Right ventricle myocardium superior (tissue), 1 donor: Measurements from ENCODE around the gene IL17RC. TPM values are rescaled to one million over a fixed set of nuclear protein-coding genes. Genes with fewer than 3 reads are reported as not detected.
A peak's percentile ranks its signal among the peaks of the same experiment; 100 is the strongest.

Experiments
- ATAC-seq: fragments of 200-7000 bp; cut with Tn5 transposase; one replicate; pipeline ENCODE4 v1.9.1; 2020; ENCODE audit warnings: mild to moderate bottlenecking; ENCODE audit not compliant: poor library complexity
- DNase-seq: peaks from one replicate; pipeline ENCODE4 v3.0.0-alpha.2; 2020
- intact Hi-C: fragments of 100-400 bp; cut with DNase I; formaldehyde crosslinking; loops from one replicate; pipeline ENCODE4 v1.11.2; 2022
- total RNA-seq: library from RNA; stranded (reverse); fragmentation: NEBNext Ultra II Directional; extraction: Animal tissue kit (Norgen Biotek cat#: 25700); gene quantifications from one replicate; pipeline ENCODE4 v1.2.1, GENCODE V29; 2021
- donor health status: DM: no; HTN: yes; CAD: no; lungs with severe emphysema.

Gene IL17RC
- total RNA-seq, 1 donor from 2014 or later, result 33.2 TPM

DNA sequence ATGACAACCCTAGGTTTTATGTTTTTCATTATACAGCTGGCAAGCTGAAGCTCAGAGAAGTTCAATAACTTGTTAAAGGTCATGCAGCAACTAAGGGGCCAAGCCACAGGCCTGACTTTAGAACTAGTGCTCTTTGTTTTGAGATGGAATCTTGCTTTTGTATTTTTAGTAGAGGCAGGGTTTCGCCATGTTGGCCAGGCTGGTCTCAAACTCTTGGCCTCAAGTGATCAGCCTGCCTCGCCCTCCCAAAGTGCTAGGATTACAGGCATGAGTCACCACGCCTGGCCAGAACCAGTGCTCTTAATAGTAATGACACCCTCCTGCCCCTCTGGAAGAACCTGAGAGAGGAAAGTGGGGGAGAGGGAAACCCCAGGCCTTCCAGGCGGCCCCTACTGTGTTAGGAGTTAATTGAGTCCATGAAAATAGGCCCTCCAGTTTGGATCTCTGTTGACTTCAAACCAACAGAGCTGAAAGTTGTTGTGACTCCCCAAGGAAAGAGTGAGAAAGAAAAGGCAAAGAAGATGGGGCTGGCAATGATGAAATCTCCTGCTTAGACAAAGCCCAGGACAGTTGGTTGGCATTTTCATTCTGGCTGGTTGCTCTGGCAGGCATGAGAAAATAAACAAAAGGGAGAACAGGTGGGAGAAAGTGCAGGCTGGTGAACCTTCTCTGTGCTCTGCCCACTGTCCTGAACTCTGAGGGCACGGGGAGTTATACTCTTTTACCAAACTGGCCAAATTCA is 38.9 kb downstream of the IL17RC start:
- ATAC-seq, result no peak
- no peak for DNase-seq
- intact Hi-C loops, result no loop called here

DNA sequence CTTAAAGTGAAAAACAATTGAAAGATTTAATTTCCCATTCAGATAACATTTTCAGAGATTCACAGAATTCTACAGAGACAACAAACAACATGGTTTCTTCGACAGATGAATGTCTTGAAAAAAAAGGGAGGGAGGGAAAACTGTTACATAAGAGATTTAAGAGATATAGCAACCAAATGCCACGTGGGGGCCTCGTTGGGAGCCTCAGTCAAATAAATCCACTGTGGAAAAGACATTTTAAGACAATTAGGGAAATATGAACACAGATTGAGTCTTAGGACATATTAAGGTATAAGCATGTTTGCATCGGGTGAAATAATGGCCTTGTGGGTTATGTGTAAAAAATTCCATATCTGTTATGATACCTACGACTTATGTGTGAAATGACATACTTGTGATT is 40.3 kb downstream of the IL17RC start:
- ATAC-seq (no peak), DNase-seq (no peak)
- intact Hi-C loops, result no loop called here

DNA sequence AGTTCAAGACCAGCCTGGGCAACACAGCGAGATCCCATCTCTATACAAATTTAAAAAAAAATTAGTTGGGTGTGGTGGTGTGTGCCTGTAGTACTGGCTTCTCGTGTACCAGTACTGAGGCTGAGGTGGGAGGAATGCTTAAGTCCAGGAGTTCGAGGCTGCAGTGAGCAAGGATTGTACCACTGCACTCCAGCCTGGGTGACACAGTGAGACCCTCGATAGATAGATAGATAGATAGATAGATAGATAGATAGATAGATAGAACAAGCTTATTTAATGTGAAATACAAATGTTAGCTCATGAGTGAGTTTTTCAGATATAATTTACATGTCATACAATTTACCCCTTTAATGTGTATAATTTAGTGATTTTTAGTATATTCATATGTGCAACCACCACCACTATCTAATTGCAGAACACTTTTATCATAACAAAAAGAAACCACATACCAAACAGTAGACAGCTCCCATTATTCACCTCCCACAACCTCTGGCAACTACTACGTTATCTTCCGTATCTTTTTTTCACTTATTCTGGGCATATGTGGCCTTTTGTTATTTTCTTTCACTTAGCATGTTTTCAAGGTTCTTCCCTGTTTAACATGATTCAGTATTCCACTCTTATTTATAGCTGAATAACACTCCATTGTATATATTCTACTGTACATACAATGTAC is 48.4 kb downstream of the IL17RC start:
- intact Hi-C loops, result no loop called here
- no peak for ATAC-seq

DNA sequence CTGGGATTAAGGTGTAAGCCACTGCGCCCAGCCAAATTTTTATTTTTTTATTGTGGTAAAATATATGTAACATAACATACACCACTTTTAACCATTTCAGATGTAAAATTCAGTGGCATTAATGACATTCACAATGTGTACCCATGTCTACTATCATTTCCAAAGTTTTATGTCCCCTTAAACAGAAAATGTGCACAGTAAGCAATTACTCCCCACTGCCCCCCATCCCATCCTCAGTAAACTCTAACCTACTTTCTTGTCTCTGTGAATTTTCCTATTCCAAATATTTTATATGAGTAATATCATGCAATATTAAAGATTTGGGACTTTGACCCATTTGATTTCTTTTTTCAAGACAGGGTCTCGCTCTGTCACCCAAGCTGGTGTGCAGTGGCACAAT is 49.9 kb downstream of the IL17RC start:
- DNase-seq (no peak), ATAC-seq (no peak)
- intact Hi-C loops, result no loop called here

More for the DNA sequence above, 48.4 kb downstream of the IL17RC start:
- DNase-seq, result no peak

DNA sequence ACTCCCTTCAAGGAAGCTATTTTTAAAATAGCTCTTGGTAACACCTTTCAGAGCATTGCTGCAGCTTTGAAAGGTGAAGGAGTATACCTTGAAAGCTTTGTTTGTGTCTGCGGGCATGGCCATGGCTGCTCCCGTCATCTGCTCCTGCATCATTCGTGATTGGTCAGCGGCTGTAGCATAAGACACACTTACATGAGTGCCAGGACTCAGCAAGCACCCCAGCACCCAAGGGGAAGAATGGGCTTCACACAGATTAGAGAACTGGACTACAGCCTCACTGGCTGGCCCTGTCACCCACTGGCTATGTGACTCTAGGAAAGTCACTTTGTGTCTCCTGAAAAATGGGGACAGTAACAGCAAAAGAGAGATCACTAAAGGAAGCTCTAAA is 52.7 kb downstream of the IL17RC start:
- DNase-seq, result no peak
- ATAC-seq, result no peak
- intact Hi-C loops, result no loop called here

DNA sequence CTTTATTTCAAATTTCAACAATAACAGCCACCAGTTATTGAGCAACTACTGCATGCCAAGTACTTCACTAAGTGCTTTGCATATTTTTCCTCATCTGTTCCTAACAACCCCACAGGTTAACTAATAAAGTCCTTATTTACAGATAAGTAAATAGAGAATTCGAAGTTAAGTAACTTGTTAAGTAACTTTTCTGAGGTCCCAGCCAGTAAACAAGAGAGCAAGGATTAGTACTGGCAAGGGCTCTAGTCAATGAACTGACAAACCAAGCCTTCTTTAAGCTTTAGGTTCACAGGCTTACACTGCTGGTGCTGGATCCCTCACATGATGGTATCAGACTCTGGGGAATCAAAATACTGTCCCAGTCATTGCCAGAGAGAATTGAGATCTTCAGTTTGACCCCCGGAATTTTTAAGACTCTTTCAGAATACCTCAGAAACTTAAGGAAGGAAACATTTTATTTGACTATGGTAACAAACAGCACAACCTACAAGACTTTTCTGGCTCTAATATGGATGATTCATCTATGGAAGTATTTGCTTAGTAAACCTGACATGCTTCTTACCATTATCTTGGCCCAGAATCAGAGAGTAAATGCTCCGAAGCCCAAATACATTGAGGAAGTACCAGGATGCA is 53.2 kb downstream of the IL17RC start:
- intact Hi-C loops, result no loop called here
- no peak for DNase-seq
- ATAC-seq, result no peak

DNA sequence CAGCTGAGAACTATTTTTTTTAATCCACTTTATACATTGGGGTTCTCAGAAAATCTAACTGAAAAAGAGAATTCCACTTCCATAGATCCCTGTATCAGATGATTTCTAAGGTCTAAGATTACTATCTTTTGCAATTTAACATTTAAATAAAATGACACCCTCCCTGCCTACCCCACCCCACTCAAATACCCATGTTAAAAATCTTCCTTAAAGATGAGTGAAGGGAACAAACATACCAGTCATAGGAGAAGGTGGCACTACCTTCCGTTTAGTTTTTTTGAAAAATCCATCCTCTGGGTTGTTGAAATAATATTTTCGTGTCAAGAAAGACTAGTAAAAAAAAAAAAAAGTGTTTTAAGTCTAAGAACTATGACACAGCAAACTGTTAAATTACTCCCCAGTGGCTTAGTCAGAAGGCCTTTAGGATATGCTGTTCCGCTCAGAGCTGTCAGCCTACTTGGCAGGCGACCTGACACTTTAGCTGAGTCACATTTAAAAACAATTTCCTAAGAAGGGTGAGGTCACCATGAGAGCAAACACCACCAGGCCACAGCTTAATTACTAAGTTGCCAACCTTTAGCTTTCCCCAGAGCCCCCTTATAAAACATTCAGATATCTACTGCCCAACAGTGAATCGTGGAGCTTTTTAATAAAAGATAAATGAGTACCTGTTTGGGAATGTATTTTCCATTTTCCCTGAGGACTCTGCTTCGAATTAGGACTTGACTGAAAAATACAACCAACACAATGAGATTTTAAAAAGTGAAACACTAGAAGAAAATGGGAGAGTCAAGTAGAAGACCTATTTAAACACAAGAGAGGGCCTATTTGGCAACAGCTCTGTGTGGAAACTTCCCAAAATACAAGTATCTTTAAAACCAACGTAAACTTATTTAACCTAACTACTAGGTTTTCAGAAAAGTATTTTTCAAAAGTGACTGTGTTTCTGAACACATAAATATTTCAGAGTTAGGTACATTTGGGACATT is 60.1 kb downstream of the IL17RC start:
- peak; percentile 82 for DNase-seq
- peak; percentile 98 for ATAC-seq
- intact Hi-C loops, result no loop called here

DNA sequence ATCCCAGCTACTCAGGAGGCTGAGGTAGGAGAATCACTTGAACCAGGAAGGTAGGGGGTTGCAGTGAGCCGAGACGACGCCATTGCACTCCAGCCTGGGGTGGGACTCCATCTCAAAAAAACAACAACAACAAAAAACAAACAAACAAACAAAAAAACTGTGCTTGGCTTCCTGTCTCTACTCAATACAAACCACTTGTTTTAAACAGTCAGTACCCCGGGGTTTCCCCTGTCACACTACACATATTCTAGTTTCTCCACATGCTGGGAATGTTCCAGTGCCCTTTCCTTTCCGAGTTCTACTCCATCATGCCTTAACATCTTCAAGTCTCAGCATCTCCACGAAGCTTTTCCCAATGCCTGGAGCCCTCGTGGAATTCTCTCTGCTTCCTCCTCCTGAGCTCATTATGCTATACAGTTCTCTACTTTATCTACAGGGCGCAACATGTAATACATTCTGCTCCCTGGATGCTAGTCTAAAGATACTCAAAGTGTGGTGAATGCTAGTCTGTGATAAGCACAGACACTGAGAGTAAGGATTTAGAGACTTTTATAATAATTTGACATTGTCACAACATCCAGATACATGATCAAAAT is 61.9 kb downstream of the IL17RC start:
- intact Hi-C loops, result no loop called here
- no peak for ATAC-seq
- DNase-seq, result no peak

DNA sequence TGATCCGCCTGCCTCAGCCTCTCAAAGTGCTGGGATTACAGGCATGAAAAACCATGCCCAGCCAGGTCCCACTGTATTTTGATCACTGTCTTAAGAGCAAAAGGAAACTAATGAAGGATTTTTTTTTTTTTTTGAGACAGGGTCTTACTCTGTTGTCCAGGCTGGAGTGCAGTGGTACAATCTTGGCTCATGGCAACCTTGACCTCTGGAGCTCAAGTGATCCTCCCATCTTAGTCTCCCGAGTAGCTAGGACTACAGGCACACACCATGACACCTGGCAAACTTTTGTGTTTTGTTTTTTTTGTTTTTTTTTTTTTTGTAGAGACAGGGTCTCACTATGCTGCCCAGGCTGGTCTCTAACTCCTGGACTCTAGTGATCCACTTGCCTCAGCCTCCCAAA is 63.4 kb downstream of the IL17RC start:
- ATAC-seq (no peak), DNase-seq (no peak)
- intact Hi-C loops, result no loop called here

Other genes starting within 250 kb of the IL17RC start
- not detected for gene CPNE9, start 213.3 kb upstream of the IL17RC start, total RNA-seq
- 7.5 TPM for gene BRPF1, start 185.4 kb upstream of the IL17RC start, total RNA-seq
- 8.3 TPM for gene OGG1, start 167.1 kb upstream of the IL17RC start, total RNA-seq
- 12.4 TPM for gene CAMK1, start 147.2 kb upstream of the IL17RC start, total RNA-seq
- gene TADA3, start 124.6 kb upstream of the IL17RC start, total RNA-seq, result 47.7 TPM
- 62.0 TPM for gene ARPC4, start 124.0 kb upstream of the IL17RC start, total RNA-seq
- gene TTLL3, start 106.8 kb upstream of the IL17RC start, total RNA-seq, result 11.1 TPM
- gene RPUSD3, start 73.1 kb upstream of the IL17RC start, total RNA-seq, result 36.3 TPM
- gene CIDEC, start 36.8 kb upstream of the IL17RC start, total RNA-seq, result 4.0 TPM
- gene JAGN1, start 26.5 kb upstream of the IL17RC start, total RNA-seq, result 18.8 TPM
- 0.46 TPM for gene IL17RE, start 14.2 kb upstream of the IL17RC start, total RNA-seq
- gene CRELD1, start 16.7 kb downstream of the IL17RC start, total RNA-seq, result 63.9 TPM
- gene PRRT3, start 35.3 kb downstream of the IL17RC start, total RNA-seq, result 0.46 TPM
- 108 TPM for gene EMC3, start 69.7 kb downstream of the IL17RC start, total RNA-seq
- gene FANCD2, start 109.3 kb downstream of the IL17RC start, total RNA-seq, result 2.0 TPM
- not detected for gene FANCD2OS, start 191.2 kb downstream of the IL17RC start, total RNA-seq
- 92.6 TPM for gene BRK1, start 198.6 kb downstream of the IL17RC start, total RNA-seq
- gene VHL, start 224.7 kb downstream of the IL17RC start, total RNA-seq, result 11.2 TPM
- 1.7 TPM for gene IRAK2, start 247.8 kb downstream of the IL17RC start, total RNA-seq